Stimulated activated CD4-positive, alpha-beta T cell treated with anti-CD3 and anti-CD28 coated beads, Interleukin-1b, Interleukin-23, amount 100 ng/mL, for 4 hours (primary cell): ENCODE results near the gene CD9.
"Not testable (repeated sequence)": the region's sequence is repeated elsewhere in the genome, so short reads cannot be mapped to it uniquely, and the experiment has no call there.

Experiments used
- DNase-seq, 2 donors: peaks; one replicate each; pipeline ENCODE4 v3.0.0-alpha.2; 2020; ENCODE audit warnings: low read depth in 2 of 2

The CD9 gene

GRCh38 chr12:6180268-6181051, 19.7 kb upstream of the CD9 start:
- DNase-seq: no peak

GRCh38 chr12:6181166-6181565, 19.0 kb upstream of the CD9 start:
- no peak for DNase-seq

DNA sequence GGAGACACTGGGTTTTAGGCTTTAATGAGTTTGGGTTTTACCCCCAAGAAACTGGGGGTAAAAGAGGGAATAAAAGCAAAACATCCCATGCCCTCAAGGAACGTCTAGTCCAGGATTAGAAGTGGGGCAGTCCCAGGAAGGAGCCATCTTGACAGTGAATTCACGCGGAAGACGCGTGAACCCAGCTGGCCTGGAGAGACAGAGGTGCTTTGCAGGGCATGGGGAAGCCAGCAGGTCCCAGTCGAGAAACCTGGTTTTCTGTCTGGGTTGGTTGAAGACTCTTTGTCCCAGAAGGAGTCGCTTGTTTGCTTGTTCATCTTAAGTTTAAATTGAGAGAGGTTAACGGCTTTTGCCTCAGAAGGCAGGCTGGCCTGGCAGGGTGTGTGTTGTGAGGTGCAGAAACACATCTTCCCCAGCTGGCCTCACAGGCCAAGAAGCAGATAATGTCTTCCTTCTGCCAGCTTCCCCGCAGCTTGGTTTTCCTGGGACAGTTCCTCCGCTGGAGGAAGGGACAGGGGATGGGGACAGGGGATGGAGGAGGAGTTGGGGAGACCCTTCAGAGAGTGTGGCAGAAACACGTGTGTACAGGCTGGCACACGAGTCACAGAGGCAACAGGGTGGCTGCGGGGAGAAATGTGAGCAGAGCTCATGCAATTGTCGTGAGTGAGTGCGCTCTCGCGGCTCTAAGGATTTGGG, 18.5 kb upstream of the CD9 start:
- no peak for DNase-seq

DNA sequence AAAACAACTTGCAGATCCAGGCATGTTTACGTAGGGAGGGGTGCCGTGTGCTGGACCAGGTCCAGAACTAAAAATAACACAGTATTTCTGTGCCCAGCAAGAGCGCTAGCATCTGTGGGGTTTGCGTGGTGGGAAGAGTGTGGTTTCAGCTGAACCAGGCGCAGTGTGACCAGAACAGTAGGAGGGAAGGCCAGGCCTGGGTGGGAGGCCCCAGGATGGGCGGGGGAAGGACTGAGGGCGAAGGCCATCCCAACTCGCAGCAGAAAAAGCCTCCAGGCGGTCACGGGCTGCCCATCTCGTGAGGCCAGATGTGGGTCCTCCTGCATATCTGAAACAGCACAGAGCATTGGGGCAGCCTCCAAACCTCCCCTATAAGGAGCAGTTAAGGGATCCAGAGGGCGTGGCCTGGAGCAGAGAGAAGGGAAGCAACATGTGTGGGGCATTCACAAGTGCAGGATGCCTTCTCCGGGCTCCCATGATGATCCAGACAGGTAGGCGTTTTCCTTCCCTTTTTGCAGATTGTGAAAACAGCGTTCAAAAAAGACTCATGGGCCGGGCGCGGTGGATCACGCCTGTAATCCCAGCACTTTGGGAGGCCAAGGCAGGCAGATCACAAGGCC, 17.8 kb upstream of the CD9 start:
- no peak for DNase-seq

DNA sequence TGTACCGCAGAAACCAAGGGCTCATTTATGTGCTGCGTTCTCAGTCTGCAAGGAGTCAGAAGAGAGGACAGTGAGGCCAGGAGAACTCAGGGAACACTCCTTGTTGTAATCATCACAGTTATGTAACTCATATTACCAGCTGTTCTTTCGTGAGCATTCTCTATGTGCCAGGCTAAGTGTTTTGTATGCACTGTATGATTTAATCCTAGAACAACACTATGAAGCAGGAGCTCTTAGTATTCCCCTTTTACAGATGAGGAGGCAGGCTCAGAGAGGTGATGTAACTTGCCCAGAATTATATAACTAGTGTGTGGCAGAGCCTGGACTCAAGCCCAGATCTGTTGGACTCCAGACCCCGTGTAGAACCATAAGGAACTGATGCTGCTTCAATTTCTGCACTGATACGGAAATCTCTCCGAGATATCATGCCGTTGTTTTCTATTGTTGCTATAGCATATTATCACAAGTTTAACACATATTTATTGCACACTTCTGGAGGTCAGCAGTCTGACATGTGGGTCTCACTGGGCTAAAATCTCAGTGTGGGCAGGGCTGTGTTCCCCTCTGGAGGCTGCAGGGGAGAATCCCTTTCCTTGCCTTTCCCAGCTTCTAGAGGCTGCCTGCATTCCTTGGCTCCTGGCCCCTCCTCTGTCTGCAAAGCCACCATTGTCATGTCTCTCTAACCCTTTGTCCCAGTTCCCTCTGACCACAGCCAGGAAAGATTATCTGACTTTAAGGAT, 16.3 kb upstream of the CD9 start:
- no peak for DNase-seq

DNA sequence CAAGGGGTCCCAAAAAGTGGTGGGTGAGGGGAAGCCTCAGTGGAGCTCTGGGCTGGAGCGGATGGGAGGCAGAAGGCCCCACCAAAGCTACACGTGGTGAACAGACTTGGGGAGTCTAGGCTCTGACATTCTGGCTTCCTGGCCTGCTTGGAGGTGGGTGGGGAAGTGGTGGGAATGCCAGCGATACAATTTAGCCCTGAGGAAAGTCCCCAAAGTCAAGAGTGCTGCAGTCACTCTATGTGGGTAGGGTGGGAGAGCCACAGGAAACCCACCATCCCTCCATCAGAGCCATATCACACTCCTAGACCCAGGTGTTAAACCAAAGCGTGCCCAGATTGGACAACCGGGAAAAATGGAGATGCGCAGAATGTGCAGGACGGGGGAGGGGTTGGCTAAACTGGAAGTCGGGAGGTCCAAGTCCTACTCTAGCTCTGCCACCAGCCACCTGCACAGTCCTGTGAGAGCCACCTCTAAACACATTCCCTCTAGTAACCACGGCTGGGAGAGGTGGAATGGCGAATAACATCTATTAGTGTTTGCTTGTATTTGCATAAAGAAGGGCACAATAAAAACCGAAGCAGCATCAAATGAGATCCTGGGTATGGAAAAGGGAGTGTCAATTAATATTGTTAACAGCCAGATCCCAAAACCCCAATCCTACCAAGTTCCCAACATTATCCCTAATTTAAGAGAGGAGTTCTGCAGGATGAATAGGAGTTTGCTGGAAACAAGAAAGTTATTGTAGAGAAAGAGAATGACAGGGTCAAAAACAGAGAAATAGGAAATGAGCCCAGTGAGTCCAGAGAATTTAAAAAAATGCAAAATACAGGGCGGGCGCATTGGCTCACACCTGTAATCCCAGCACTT, 14.0 kb upstream of the CD9 start:
- no peak for DNase-seq

DNA sequence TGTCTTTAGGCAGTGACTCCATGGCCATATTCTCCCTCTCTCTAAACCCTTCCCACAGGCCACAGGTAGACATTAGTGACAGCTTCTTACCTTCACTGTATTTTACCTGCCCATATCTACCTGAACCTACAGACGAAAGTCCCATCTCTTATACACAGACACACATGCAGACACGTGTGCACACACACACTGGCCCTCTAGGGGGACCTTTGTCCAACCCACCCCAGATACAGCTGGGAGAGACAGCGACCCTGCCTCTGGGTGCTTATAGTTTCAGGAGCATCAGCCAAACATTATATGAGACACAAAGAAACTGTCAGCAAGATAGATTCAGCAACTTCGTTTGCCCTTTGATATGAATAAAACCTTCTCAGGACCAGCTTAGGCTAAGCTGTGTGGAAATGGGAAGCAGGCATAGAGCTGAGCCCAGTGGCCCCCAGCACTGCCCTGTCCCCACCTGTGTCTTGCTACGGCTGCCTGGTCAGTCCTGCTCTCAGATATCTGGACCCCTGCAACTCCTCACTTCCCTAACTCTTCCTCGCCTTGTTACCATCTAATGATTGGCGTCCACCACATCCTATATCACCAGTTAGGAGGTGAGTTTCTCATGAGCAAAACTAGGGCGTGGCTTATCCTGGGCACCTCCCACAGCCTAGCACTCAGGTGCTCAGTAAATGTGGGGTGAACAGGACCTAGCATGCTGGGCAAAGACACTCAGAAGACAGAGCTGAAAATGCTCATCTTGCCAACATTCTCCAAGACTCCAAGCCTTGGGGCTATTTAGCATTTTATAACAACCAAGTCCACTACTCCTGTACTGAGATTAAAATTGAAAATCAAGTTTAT, 12.0 kb upstream of the CD9 start:
- DNase-seq: no peak

DNA sequence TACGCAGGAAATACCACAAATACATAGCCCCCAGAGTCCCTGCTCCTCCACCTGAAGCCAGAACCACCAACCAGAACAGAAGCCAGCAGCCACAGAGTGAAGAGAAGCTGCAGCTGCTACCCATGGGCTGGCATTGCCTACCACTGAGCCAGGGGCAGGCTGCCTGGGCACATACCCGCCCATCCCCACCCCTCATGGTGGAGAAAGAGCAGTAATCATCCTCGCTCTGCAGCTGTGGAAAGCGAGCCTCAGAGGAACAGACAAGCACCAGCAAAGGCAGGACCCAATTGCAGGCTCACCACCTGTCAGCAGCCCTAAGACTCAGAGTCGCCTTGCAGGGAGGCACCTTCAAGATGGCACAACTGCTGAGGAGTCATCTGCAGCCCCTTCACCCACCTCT, 11.2 kb upstream of the CD9 start:
- no peak for DNase-seq

GRCh38 chr12:6189952-6190598, 10.1 kb upstream of the CD9 start:
- not testable (repeated sequence) for DNase-seq

GRCh38 chr12:6190767-6191530, 9.3 kb upstream of the CD9 start:
- not testable (repeated sequence) for DNase-seq

- no peak for DNase-seq
Observed at GRCh38 chr12:6192604-6193380, 7.4 kb upstream of the CD9 start.

DNA sequence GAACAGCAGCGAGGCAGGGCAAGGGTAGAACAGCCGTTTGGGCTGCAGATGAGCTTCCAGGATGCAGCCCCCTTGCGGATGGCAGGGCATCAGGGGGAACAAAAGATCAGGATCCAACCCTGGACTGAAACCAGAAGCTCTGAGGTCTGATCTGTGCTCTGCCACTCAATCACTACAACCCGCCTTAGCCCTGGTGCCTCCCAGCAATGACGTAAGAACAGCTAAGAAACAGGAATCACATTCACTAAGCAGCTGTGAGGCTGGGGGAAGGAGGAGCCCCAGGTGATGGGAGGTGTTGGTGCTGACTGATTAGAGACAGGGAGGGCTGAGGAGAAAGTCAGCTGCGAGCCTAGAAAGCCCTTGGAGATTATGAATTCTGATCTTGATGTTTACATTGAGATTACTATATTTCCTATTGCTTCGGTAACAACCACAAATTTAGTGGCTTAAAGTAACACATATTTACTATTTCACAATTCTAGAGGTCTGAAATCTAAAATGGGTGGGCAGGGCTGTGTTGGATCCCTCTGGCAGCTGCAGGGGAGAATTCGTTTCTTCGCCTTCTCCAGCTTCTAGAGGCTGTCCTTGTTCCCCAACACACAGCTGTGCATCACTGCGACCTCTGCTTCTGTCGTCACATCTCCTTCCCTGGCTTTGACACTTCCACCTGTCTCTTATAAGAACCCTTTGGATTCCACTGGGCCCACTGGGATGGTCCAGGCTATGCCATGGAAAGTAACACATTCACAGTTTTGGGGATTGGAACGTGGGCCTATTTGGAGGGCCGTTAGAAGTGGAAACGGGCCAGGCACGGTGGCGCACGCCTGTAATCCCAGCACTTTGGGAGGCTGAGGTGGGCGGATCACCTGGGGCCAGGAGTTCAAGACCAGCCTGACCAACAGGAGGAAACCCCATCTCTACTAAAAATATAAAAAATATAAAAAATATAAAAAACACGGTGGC, 6.1 kb upstream of the CD9 start:
- DNase-seq: no peak

DNA sequence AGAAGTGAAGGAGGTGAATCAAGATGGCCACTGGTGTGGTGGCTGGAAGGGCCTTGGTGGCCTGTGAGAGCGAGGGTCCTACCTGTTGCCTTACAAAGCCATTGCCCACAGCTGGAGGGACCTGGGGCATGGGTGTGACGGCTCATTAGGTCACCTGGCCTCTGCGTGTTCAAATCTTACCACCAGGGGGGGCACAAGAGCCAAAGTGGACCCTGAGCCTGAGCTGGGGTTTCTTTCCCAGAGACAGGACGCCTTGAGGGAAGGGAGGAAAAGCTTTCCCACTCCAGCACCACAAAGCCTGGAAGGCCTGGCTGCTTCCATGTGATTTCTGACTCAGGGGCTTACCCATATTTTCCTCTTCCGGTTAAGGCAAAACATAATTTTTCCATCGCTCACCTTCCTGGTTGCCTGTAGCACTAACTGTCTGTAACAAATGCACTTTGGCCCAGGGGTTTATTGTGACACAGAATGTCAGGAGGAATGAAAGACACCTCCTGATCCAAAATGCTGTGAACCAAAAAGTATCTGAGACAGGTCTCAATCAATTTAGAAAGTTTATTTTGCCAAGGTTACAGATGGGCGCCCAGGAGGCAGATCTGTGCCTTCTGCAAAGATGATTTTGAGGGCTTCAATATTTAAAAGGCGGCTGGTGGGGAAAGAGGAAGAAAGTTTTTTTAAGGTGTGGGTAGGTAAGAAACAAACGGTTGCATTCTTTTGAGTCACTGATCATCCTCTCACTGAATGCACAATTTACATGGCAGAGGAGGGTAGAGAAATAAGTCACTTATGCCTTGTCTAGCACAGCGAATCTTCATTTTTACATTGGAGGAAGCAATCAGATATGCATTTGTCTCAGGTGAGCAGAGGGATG, 4.3 kb upstream of the CD9 start:
- peak; percentile 72 to 73 for DNase-seq

DNA sequence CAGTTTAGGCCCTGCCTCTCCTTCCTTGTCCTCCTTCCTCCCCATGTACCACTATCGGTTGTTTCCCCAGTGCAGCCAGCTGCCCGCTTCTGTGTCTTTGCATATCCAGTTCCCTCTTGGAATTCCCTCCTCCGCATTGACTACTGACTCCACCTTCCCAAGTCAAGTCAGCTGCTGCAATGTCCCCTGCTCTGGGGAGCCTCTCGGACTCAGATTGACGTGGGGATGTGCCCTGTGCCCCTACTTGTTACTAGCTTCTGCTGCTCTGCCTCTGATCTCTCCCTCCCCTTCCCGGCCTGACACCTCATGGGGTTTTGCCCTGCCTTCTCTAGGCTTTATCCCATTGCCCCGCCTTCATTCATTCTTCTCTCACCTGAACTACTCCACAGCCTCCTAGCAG, 2.1 kb upstream of the CD9 start:
- DNase-seq: no peak

GRCh38 chr12:6198556-6198955, 1.6 kb upstream of the CD9 start:
- DNase-seq: no peak

- DNase-seq: no peak
Observed at GRCh38 chr12:6198985-6199530, 1.1 kb upstream of the CD9 start.
